Measurements from ENCODE around the gene NINL.

The NINL gene

GRCh38 chr20:25465243-25466135 is 119.8 kb downstream of the NINL start:
- Histone ChIP-seq H3K9ac (ENCODE audit: low read length) (no peak overlapping the region), H3K36me3 (ENCODE audit: control insufficient read depth, insufficient read depth, low read length, severe bottlenecking) (peaks cover 24% of the 10 kb centered on the region)

GRCh38 chr20:25464501-25465242 is 120.7 kb downstream of the NINL start:
- Histone ChIP-seq H3K9me3 (ENCODE audit: control insufficient read depth, low read length) (no peaks in the 10 kb centered on the region), H3K9ac (ENCODE audit: low read length) (no peak overlapping the region), H3K36me3 (ENCODE audit: control insufficient read depth, insufficient read depth, low read length, severe bottlenecking) (peaks cover 19% of the 10 kb centered on the region), H3K4me3 (ENCODE audit: low read length) (no peak overlapping the region), H3K4me1 (ENCODE audit: control insufficient read depth, insufficient read depth, low read length) (no peaks in the 10 kb centered on the region), H3K27me3 (replicated peaks; ENCODE audit: control insufficient read depth, insufficient read depth, low read length) (no peaks in the 10 kb centered on the region)
- no peak for DNase-seq (ENCODE audit: low read depth)

More at GRCh38 chr20:25465243-25466135, 119.8 kb downstream of the NINL start:
- H3K27me3 ChIP-seq (replicated peaks; ENCODE audit: control insufficient read depth, insufficient read depth, low read length), result no peaks in the 10 kb centered on the region
- H3K9me3 ChIP-seq (ENCODE audit: control insufficient read depth, low read length), result no peaks in the 10 kb centered on the region
- H3K4me3 ChIP-seq (ENCODE audit: low read length), result no peak overlapping the region
- no peak for DNase-seq (ENCODE audit: low read depth)
- H3K4me1 ChIP-seq (ENCODE audit: control insufficient read depth, insufficient read depth, low read length), result no peaks in the 10 kb centered on the region

GRCh38 chr20:25461786-25462545 is 123.4 kb downstream of the NINL start:
- Histone ChIP-seq H3K9me3 (ENCODE audit: control insufficient read depth, low read length) (no peaks in the 10 kb centered on the region), H3K36me3 (ENCODE audit: control insufficient read depth, insufficient read depth, low read length, severe bottlenecking) (peaks cover 11% of the 10 kb centered on the region), H3K4me3 (ENCODE audit: low read length) (no peak overlapping the region), H3K4me1 (ENCODE audit: control insufficient read depth, insufficient read depth, low read length) (peaks cover 9% of the 10 kb centered on the region), H3K9ac (ENCODE audit: low read length) (no peak overlapping the region), H3K27me3 (replicated peaks; ENCODE audit: control insufficient read depth, insufficient read depth, low read length) (no peaks in the 10 kb centered on the region)
- DNase-seq (ENCODE audit: low read depth), result no peak

- DNase-seq (ENCODE audit: low read depth), result no peak
- Histone ChIP-seq H3K36me3 (ENCODE audit: control insufficient read depth, insufficient read depth, low read length, severe bottlenecking) (peaks cover 6% of the 10 kb centered on the region), H3K4me1 (ENCODE audit: control insufficient read depth, insufficient read depth, low read length) (peaks cover 9% of the 10 kb centered on the region)
Measured at GRCh38 chr20:25461281-25461650, 124.1 kb downstream of the NINL start.

GRCh38 chr20:25460566-25461280 is 124.6 kb downstream of the NINL start:
- H3K4me1 ChIP-seq (ENCODE audit: control insufficient read depth, insufficient read depth, low read length), result peaks cover 9% of the 10 kb centered on the region
- H3K9me3 ChIP-seq (ENCODE audit: control insufficient read depth, low read length), result no peaks in the 10 kb centered on the region
- no peak overlapping the region for H3K4me3 ChIP-seq (ENCODE audit: low read length)
- H3K36me3 ChIP-seq (ENCODE audit: control insufficient read depth, insufficient read depth, low read length, severe bottlenecking), result peaks cover 4% of the 10 kb centered on the region
- DNase-seq (ENCODE audit: low read depth), result no peak
- H3K9ac ChIP-seq (ENCODE audit: low read length), result no peak overlapping the region
- H3K27me3 ChIP-seq (replicated peaks; ENCODE audit: control insufficient read depth, insufficient read depth, low read length), result no peaks in the 10 kb centered on the region

More at GRCh38 chr20:25461281-25461650, 124.1 kb downstream of the NINL start:
- Histone ChIP-seq H3K9me3 (ENCODE audit: control insufficient read depth, low read length) (no peaks in the 10 kb centered on the region), H3K9ac (ENCODE audit: low read length) (no peak overlapping the region), H3K4me3 (ENCODE audit: low read length) (no peak overlapping the region), H3K27me3 (replicated peaks; ENCODE audit: control insufficient read depth, insufficient read depth, low read length) (no peaks in the 10 kb centered on the region)

GRCh38 chr20:25459916-25460535 is 125.3 kb downstream of the NINL start:
- H3K9ac ChIP-seq (ENCODE audit: low read length), result no peak overlapping the region
- peaks cover 9% of the 10 kb centered on the region for H3K4me1 ChIP-seq (ENCODE audit: control insufficient read depth, insufficient read depth, low read length)
- H3K4me3 ChIP-seq (ENCODE audit: low read length), result no peak overlapping the region

GRCh38 chr20:25459111-25459830 is 126.1 kb downstream of the NINL start:
- Histone ChIP-seq H3K4me1 (ENCODE audit: control insufficient read depth, insufficient read depth, low read length) (peaks cover 9% of the 10 kb centered on the region), H3K36me3 (ENCODE audit: control insufficient read depth, insufficient read depth, low read length, severe bottlenecking) (peaks cover 12% of the 10 kb centered on the region), H3K9me3 (ENCODE audit: control insufficient read depth, low read length) (no peaks in the 10 kb centered on the region), H3K4me3 (ENCODE audit: low read length) (no peak overlapping the region), H3K27me3 (replicated peaks; ENCODE audit: control insufficient read depth, insufficient read depth, low read length) (no peaks in the 10 kb centered on the region), H3K9ac (ENCODE audit: low read length) (no peak overlapping the region)
- no peak for DNase-seq (ENCODE audit: low read depth)

More at GRCh38 chr20:25459916-25460535, 125.3 kb downstream of the NINL start:
- Histone ChIP-seq H3K9me3 (ENCODE audit: control insufficient read depth, low read length) (no peaks in the 10 kb centered on the region), H3K27me3 (replicated peaks; ENCODE audit: control insufficient read depth, insufficient read depth, low read length) (no peaks in the 10 kb centered on the region), H3K36me3 (ENCODE audit: control insufficient read depth, insufficient read depth, low read length, severe bottlenecking) (peaks cover 9% of the 10 kb centered on the region)
- DNase-seq (ENCODE audit: low read depth), result no peak

GRCh38 chr20:25457886-25458680 is 127.2 kb downstream of the NINL start:
- Histone ChIP-seq H3K9ac (ENCODE audit: low read length) (no peak overlapping the region), H3K4me3 (ENCODE audit: low read length) (no peak overlapping the region), H3K36me3 (ENCODE audit: control insufficient read depth, insufficient read depth, low read length, severe bottlenecking) (peaks cover 19% of the 10 kb centered on the region), H3K27me3 (replicated peaks; ENCODE audit: control insufficient read depth, insufficient read depth, low read length) (no peaks in the 10 kb centered on the region), H3K9me3 (ENCODE audit: control insufficient read depth, low read length) (no peaks in the 10 kb centered on the region), H3K4me1 (ENCODE audit: control insufficient read depth, insufficient read depth, low read length) (peaks cover 9% of the 10 kb centered on the region)
- DNase-seq (ENCODE audit: low read depth), result no peak

GRCh38 chr20:25454153-25454900 is 131.0 kb downstream of the NINL start:
- Histone ChIP-seq H3K9ac (ENCODE audit: low read length) (no peak overlapping the region), H3K4me1 (ENCODE audit: control insufficient read depth, insufficient read depth, low read length) (peaks cover 9% of the 10 kb centered on the region), H3K36me3 (ENCODE audit: control insufficient read depth, insufficient read depth, low read length, severe bottlenecking) (peaks cover 30% of the 10 kb centered on the region), H3K4me3 (ENCODE audit: low read length) (no peak overlapping the region), H3K9me3 (ENCODE audit: control insufficient read depth, low read length) (no peaks in the 10 kb centered on the region), H3K27me3 (replicated peaks; ENCODE audit: control insufficient read depth, insufficient read depth, low read length) (no peaks in the 10 kb centered on the region)
- DNase-seq (ENCODE audit: low read depth), result no peak
